Hematopoietic multipotent progenitor cell treated with erythropoietin and hydrocortisone succinate and interleukin-3 and kit ligand, for 6 days (in vitro differentiated cells): ENCODE data around the gene ANKRD39.

Experiments used
- DNase-seq: peaks from one replicate; pipeline ENCODE4 v3.0.0-alpha.2; 2015

The ANKRD39 gene

GRCh38 chr2:96826546-96827278, 31.1 kb downstream of the ANKRD39 start:
- no peak for DNase-seq

GRCh38 chr2:96825057-96825456, 32.8 kb downstream of the ANKRD39 start:
- DNase-seq, result no peak

GRCh38 chr2:96824079-96824870, 33.5 kb downstream of the ANKRD39 start:
- DNase-seq, result no peak

GRCh38 chr2:96823198-96823597, 34.6 kb downstream of the ANKRD39 start:
- DNase-seq, result no peak

- DNase-seq, result no peak
Measured at GRCh38 chr2:96822786-96823185, 35.0 kb downstream of the ANKRD39 start.

GRCh38 chr2:96821113-96821675, 36.6 kb downstream of the ANKRD39 start:
- DNase-seq, result no peak

GRCh38 chr2:96819876-96820511, 37.8 kb downstream of the ANKRD39 start:
- DNase-seq, result no peak

GRCh38 chr2:96819128-96819875, 38.5 kb downstream of the ANKRD39 start:
- DNase-seq, result peak; percentile 94

- DNase-seq, result peak; percentile 46
Measured at GRCh38 chr2:96817882-96818281, 39.9 kb downstream of the ANKRD39 start.

- no peak for DNase-seq
Measured at GRCh38 chr2:96816836-96817702, 40.7 kb downstream of the ANKRD39 start.

- peak; percentile 95 for DNase-seq
Measured at GRCh38 chr2:96816127-96816835, 41.5 kb downstream of the ANKRD39 start, which contains the start of gene CNNM3. Gene CNNM3, plus strand, starts transcription at chr2:96816268. Its CDS starts 10 bp downstream, at chr2:96816278.

GRCh38 chr2:96815326-96816126, 42.3 kb downstream of the ANKRD39 start:
- DNase-seq, result peak; percentile 42

- DNase-seq, result no peak
Measured at GRCh38 chr2:96813656-96814055, 44.2 kb downstream of the ANKRD39 start.

GRCh38 chr2:96811917-96812316, 45.9 kb downstream of the ANKRD39 start:
- DNase-seq, result no peak

- no peak for DNase-seq
Measured at GRCh38 chr2:96810783-96811192, 47.0 kb downstream of the ANKRD39 start.

- DNase-seq, result peak; percentile 49
Measured at GRCh38 chr2:96809951-96810782, 47.6 kb downstream of the ANKRD39 start.

GRCh38 chr2:96809216-96809882, 48.5 kb downstream of the ANKRD39 start:
- no peak for DNase-seq

- DNase-seq, result no peak
Measured at GRCh38 chr2:96808176-96808837, 49.5 kb downstream of the ANKRD39 start.
